PC-3 (cell line): Measurements from ENCODE around the gene TAF12.

Source experiments
- EZH2 ChIP-seq: fragments of 300-600 bp; sonication (generic); IDR thresholded peaks from one replicate; pipeline ENCODE4 v1.6.1; 2017; ENCODE audit warnings: antibody characterized with exemption, mild to moderate bottlenecking, low read length; ENCODE audit not compliant: unreplicated experiment
- EZH2phosphoT487 ChIP-seq: fragments of 300-600 bp; sonication (generic); IDR thresholded peaks from 2 replicates; pipeline ENCODE4 v1.6.1; 2018; ENCODE audit warnings: mild to moderate bottlenecking, antibody characterized with exemption, low read length, borderline replicate concordance
- TF ChIP-seq, protein P1 (sequence below): fragments of 300-600 bp; sonication (generic); conservative IDR thresholded peaks from 2 replicates; pipeline ENCODE4 v1.5.1; 2017; ENCODE audit warnings: antibody characterized with exemption, low read depth, mild to moderate bottlenecking, low read length

DNA sequence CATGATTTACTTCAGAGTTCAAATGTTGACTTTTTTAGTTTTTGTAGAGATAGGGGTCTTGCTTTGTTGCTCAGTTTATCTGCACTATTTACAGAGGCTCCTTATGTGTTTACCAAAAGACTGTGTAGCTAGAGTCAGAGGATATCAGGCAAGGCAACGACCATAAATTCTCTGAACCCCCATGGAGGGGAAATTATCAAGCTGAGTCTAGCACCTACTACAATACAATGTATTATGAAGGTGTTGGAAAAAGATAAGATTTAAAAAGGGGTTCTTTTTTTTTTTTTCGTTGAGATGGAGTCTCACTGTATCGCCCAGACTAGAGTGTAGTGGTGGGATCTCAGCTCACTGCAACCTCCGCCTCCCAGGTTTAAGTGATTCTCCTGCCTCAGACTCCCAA, 42.1 kb upstream of the TAF12 start:
- TF ChIP-seq, protein P1, sequence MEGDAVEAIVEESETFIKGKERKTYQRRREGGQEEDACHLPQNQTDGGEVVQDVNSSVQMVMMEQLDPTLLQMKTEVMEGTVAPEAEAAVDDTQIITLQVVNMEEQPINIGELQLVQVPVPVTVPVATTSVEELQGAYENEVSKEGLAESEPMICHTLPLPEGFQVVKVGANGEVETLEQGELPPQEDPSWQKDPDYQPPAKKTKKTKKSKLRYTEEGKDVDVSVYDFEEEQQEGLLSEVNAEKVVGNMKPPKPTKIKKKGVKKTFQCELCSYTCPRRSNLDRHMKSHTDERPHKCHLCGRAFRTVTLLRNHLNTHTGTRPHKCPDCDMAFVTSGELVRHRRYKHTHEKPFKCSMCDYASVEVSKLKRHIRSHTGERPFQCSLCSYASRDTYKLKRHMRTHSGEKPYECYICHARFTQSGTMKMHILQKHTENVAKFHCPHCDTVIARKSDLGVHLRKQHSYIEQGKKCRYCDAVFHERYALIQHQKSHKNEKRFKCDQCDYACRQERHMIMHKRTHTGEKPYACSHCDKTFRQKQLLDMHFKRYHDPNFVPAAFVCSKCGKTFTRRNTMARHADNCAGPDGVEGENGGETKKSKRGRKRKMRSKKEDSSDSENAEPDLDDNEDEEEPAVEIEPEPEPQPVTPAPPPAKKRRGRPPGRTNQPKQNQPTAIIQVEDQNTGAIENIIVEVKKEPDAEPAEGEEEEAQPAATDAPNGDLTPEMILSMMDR, result no peak
- TF ChIP-seq EZH2 (no peak), EZH2phosphoT487 (no peak)
